ENCODE results near the gene KIF26B.

The KIF26B gene

GRCh38 chr1:245247801-245248200 is 93.0 kb downstream of the KIF26B start:
- ATAC-seq = no peak; the same call in 1 of the 3 replicates
- TF ChIP-seq SNAI2 (CRISPR knock-in tag; IDR thresholded peaks at IDR 0.05) (no peak), CSRNP3 (CRISPR knock-in tag; IDR thresholded peaks at IDR 0.05) (no peak), ZFP3 (CRISPR knock-in tag; IDR thresholded peaks at IDR 0.05) (no peak), ZC3H10 (CRISPR knock-in tag; IDR thresholded peaks at IDR 0.05) (no peak), TSHZ2 (CRISPR knock-in tag; IDR thresholded peaks at IDR 0.05) (no peak), ESRRG (CRISPR knock-in tag; IDR thresholded peaks at IDR 0.05) (no peak), TOX (CRISPR knock-in tag; IDR thresholded peaks at IDR 0.05; ENCODE audit: borderline replicate concordance) (no peak), BACH2 (CRISPR knock-in tag; IDR thresholded peaks at IDR 0.05; ENCODE audit: borderline replicate concordance) (no peak), ZFP30 (CRISPR knock-in tag; IDR thresholded peaks at IDR 0.05) (no peak), RARB (CRISPR knock-in tag; IDR thresholded peaks at IDR 0.05) (no peak), CSDC2 (CRISPR knock-in tag; IDR thresholded peaks at IDR 0.05) (no peak), ARNTL (CRISPR knock-in tag; IDR thresholded peaks at IDR 0.05; ENCODE audit: borderline replicate concordance, low read depth) (no peak), TCF4 (CRISPR knock-in tag; IDR thresholded peaks at IDR 0.05; ENCODE audit: borderline replicate concordance) (no peak), CREB5 (CRISPR knock-in tag; IDR thresholded peaks at IDR 0.05; ENCODE audit: low read depth) (no peak), ZNF565 (CRISPR knock-in tag; conservative IDR thresholded peaks at IDR 0.05; ENCODE audit: low read depth) (no peak), ZNF8 (CRISPR knock-in tag; IDR thresholded peaks at IDR 0.05) (no peak), ZNF70 (CRISPR knock-in tag; IDR thresholded peaks at IDR 0.05) (no peak), POU6F1 (CRISPR knock-in tag; IDR thresholded peaks at IDR 0.05; ENCODE audit: borderline replicate concordance, low read depth) (no peak), OSR1 (CRISPR knock-in tag; IDR thresholded peaks at IDR 0.05) (no peak)
- TF ChIP-seq, protein P1, sequence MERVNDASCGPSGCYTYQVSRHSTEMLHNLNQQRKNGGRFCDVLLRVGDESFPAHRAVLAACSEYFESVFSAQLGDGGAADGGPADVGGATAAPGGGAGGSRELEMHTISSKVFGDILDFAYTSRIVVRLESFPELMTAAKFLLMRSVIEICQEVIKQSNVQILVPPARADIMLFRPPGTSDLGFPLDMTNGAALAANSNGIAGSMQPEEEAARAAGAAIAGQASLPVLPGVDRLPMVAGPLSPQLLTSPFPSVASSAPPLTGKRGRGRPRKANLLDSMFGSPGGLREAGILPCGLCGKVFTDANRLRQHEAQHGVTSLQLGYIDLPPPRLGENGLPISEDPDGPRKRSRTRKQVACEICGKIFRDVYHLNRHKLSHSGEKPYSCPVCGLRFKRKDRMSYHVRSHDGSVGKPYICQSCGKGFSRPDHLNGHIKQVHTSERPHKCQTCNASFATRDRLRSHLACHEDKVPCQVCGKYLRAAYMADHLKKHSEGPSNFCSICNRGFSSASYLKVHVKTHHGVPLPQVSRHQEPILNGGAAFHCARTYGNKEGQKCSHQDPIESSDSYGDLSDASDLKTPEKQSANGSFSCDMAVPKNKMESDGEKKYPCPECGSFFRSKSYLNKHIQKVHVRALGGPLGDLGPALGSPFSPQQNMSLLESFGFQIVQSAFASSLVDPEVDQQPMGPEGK (CRISPR knock-in tag; IDR thresholded peaks at IDR 0.05; ENCODE audit: borderline replicate concordance) = no peak

DNA sequence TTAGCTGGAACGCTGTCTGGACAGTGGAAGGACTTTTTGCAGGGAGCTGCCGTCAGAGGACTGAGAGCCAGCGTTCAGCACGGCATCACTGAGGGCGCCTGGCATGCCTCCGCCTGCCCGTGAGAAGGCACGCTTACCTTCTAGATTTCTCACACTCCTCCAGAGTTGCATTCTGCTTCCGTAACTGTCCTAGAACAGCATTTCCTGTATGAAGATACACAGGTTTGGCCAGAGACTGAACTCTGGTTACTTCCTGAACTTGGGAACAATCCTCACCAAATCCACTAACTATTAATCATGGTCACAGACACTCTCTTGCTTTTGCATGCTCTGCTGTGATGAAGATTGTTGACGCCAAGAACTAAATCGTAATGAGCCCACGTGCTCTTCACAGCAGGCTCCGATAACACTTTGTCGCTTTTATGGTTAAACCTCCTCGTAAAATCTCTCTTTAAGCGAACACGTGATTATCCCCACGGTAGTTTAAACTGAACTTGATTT is 93.5 kb downstream of the KIF26B start:
- TF ChIP-seq TOX (CRISPR knock-in tag; IDR thresholded peaks at IDR 0.05; ENCODE audit: borderline replicate concordance) (no peak), OSR1 (CRISPR knock-in tag; IDR thresholded peaks at IDR 0.05) (no peak), PPARA (CRISPR knock-in tag; IDR thresholded peaks at IDR 0.05; ENCODE audit: borderline replicate concordance) (no peak), ISL1 (CRISPR knock-in tag; IDR thresholded peaks at IDR 0.05) (no peak), CREB5 (CRISPR knock-in tag; IDR thresholded peaks at IDR 0.05; ENCODE audit: low read depth) (no peak), SNAI2 (CRISPR knock-in tag; IDR thresholded peaks at IDR 0.05) (no peak), ZNF70 (CRISPR knock-in tag; IDR thresholded peaks at IDR 0.05) (no peak), CSDC2 (CRISPR knock-in tag; IDR thresholded peaks at IDR 0.05) (no peak), RARB (CRISPR knock-in tag; IDR thresholded peaks at IDR 0.05) (no peak), BACH2 (CRISPR knock-in tag; IDR thresholded peaks at IDR 0.05; ENCODE audit: borderline replicate concordance) (no peak), ZC3H10 (CRISPR knock-in tag; IDR thresholded peaks at IDR 0.05) (no peak), TCF4 (CRISPR knock-in tag; IDR thresholded peaks at IDR 0.05; ENCODE audit: borderline replicate concordance) (no peak), ZFP30 (CRISPR knock-in tag; IDR thresholded peaks at IDR 0.05) (no peak), ARNTL (CRISPR knock-in tag; IDR thresholded peaks at IDR 0.05; ENCODE audit: borderline replicate concordance, low read depth) (no peak), ZFP3 (CRISPR knock-in tag; IDR thresholded peaks at IDR 0.05) (no peak), ZNF565 (CRISPR knock-in tag; conservative IDR thresholded peaks at IDR 0.05; ENCODE audit: low read depth) (no peak), GLIS3 (CRISPR knock-in tag; IDR thresholded peaks at IDR 0.05) (no peak)
- TF ChIP-seq, protein P1 (CRISPR knock-in tag; IDR thresholded peaks at IDR 0.05; ENCODE audit: borderline replicate concordance) = no peak
- ATAC-seq = no peak; the same call in 2 of the 3 replicates

All from SK-N-SH treated with all-trans-retinoic acid at 6 μM for 48 hours (cell line).